Smooth muscle cell (in vitro differentiated cells): ENCODE results near the gene DGKH. TPM values are rescaled to one million over a fixed set of nuclear protein-coding genes. Genes with fewer than 3 reads are reported as not detected.

Source experiments
- DNase-seq: peaks from one replicate; lab custom pipeline; 2025; ENCODE audit not compliant: unreplicated experiment; lab: John Stamatoyannopoulos, UW
- H2AFZ ChIP-seq: fragments of 200-600 bp; sonication (generic); 2 replicates; pipeline ENCODE4 v1.6.0; 2016; ENCODE audit warnings: antibody characterized with exemption, low read depth, mild to moderate bottlenecking
- H3F3A ChIP-seq: fragments of 200-600 bp; sonication (generic); 2 replicates; pipeline ENCODE4 v1.6.0; 2017; ENCODE audit warnings: antibody characterized with exemption, low read depth
- H3K27ac ChIP-seq: fragments of 200-600 bp; sonication (generic); 2 replicates; pipeline ENCODE4 v1.5.1; 2016; ENCODE audit warnings: low read depth, mild to moderate bottlenecking
- H3K27me3 ChIP-seq: fragments of 200-600 bp; sonication (generic); 2 replicates; pipeline ENCODE4 v1.6.1; 2016; ENCODE audit warnings: low read depth, mild to moderate bottlenecking
- H3K36me3 ChIP-seq: fragments of 200-600 bp; sonication (generic); 2 replicates; pipeline ENCODE4 v1.5.1; 2016; ENCODE audit warnings: low read depth
- H3K4me1 ChIP-seq: fragments of 200-600 bp; sonication (generic); 2 replicates; pipeline ENCODE4 v1.5.1; 2016; ENCODE audit warnings: low read depth
- H3K4me2 ChIP-seq: fragments of 200-600 bp; sonication (generic); 2 replicates; pipeline ENCODE4 v1.6.0; 2016; ENCODE audit warnings: mild to moderate bottlenecking
- H3K4me3 ChIP-seq: fragments of 200-600 bp; sonication (generic); 2 replicates; pipeline ENCODE4 v1.5.1; 2016; ENCODE audit warnings: mild to moderate bottlenecking
- H3K79me2 ChIP-seq: fragments of 200-600 bp; sonication (generic); 2 replicates; pipeline ENCODE4 v1.6.0; 2016; ENCODE audit warnings: low read depth, mild to moderate bottlenecking
- H3K9ac ChIP-seq: fragments of 200-600 bp; sonication (generic); 2 replicates; pipeline ENCODE4 v1.6.0; 2016; ENCODE audit warnings: low read depth
- H3K9me3 ChIP-seq: fragments of 200-600 bp; sonication (generic); replicated peaks from 2 replicates; pipeline ENCODE4 v1.5.1; 2016; ENCODE audit warnings: low read depth
- H4K20me1 ChIP-seq: fragments of 200-600 bp; sonication (generic); 2 replicates; pipeline ENCODE4 v1.6.0; 2016; ENCODE audit warnings: low read depth
- WGBS: methylation state at CpG from one replicate; pipeline ENCODE4 v1.1.7; 2016; ENCODE audit warnings: low lambda C conversion rate; 5-methylcytosine and 5-hydroxymethylcytosine counted together
- polyA plus RNA-seq: library from polyadenylated mRNA; unstranded; fragments of >200 nt; fragmentation: Nextera tagmentation; extraction: Ambion mirVana; gene quantifications from 2 replicates; pipeline ENCODE4 v1.2.1, GENCODE V29; 2016
- total RNA-seq: library from RNA; depleted of rRNA; stranded (reverse); fragments of >200 nt; gene quantifications from 2 replicates; pipeline ENCODE4 v1.2.3, GENCODE V29; 2014
- TF ChIP-seq, protein P1 (sequence below): fragments of 200-600 bp; sonication (generic); IDR thresholded peaks from 2 replicates; pipeline ENCODE4 v1.5.1; 2017; ENCODE audit warnings: borderline replicate concordance, mild to moderate bottlenecking, antibody characterized with exemption; ENCODE audit not compliant: insufficient read depth, poor library complexity, severe bottlenecking

Gene DGKH
- total and polyA plus RNA-seq, 2 experiments from 2014 or later, result 1.3 to 6.8 TPM

GRCh38 chr13:42047561-42048341 lies 697 bp upstream of the DGKH start:
- Histone ChIP-seq H3K4me2 (peak overlapping the region; percentile 82), H3K4me3 (peak overlapping the region; percentile 99), H3K27me3 (no peaks in the 10 kb centered on the region), H2AFZ (peak overlapping the region; percentile 50), H3K79me2 (peaks cover 16% of the 10 kb centered on the region), H3K4me1 (peaks cover 8% of the 10 kb centered on the region), H3K9ac (no peak overlapping the region), H3F3A (peaks cover 7% of the 10 kb centered on the region), H3K9me3 (no peaks in the 10 kb centered on the region), H4K20me1 (peaks cover 3% of the 10 kb centered on the region), H3K36me3 (no peaks in the 10 kb centered on the region), H3K27ac (no peak overlapping the region)
- WGBS, result 2% methylated on average over 46 of the region's 50 CpGs
- DNase-seq, result no peak
- TF ChIP-seq, protein P1, sequence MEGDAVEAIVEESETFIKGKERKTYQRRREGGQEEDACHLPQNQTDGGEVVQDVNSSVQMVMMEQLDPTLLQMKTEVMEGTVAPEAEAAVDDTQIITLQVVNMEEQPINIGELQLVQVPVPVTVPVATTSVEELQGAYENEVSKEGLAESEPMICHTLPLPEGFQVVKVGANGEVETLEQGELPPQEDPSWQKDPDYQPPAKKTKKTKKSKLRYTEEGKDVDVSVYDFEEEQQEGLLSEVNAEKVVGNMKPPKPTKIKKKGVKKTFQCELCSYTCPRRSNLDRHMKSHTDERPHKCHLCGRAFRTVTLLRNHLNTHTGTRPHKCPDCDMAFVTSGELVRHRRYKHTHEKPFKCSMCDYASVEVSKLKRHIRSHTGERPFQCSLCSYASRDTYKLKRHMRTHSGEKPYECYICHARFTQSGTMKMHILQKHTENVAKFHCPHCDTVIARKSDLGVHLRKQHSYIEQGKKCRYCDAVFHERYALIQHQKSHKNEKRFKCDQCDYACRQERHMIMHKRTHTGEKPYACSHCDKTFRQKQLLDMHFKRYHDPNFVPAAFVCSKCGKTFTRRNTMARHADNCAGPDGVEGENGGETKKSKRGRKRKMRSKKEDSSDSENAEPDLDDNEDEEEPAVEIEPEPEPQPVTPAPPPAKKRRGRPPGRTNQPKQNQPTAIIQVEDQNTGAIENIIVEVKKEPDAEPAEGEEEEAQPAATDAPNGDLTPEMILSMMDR, result no peak

DNA sequence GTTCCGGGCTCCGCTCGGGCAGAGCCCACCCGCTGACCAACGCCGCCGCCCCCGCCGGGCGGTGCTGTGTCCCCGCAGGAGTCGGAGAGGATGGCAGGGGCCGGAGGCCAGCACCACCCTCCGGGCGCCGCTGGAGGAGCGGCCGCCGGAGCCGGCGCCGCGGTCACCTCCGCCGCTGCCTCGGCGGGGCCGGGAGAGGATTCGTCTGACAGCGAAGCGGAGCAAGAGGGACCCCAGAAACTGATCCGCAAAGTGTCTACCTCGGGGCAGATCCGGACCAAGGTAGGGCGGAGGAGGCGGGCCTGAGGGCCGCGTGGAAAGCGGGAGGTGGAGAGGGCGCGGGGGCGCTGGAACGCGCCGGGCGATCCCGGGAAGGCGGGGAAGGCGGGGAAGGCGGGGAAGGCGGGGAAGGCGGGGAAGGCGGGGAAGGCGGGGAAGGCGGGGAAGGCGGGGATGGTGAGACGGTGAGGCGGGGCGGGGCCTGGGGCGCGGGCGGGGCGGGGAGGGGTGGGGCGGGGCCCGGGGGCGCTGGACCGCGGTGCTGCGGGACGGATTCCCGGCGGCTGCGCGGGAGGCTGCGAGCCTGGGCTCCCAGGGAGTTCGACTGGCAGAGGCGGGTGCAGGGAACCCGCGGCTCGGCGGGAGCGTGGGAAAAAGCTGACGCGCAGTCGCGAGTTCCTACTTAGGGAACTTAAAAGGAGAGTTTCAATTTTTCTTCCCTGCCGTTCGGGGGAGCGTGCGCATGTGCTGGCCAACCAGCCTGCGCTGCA lies 421 bp downstream of the DGKH start:
- Histone ChIP-seq H4K20me1 (peaks cover 3% of the 10 kb centered on the region), H2AFZ (peak overlapping the region; percentile 82), H3K4me2 (peak overlapping the region; percentile 82), H3K9me3 (no peaks in the 10 kb centered on the region), H3F3A (peaks cover 7% of the 10 kb centered on the region), H3K27ac (peak overlapping the region; percentile 46), H3K79me2 (peaks cover 16% of the 10 kb centered on the region), H3K4me1 (peaks cover 8% of the 10 kb centered on the region), H3K36me3 (no peaks in the 10 kb centered on the region), H3K27me3 (no peaks in the 10 kb centered on the region), H3K9ac (peak overlapping the region; percentile 69), H3K4me3 (peak overlapping the region; percentile 99)
- DNase-seq, result peak; percentile 53
- TF ChIP-seq, protein P1, result no peak
- WGBS, result 1% methylated on average over 43 of the region's 91 CpGs

GRCh38 chr13:42049454-42049813 lies 986 bp downstream of the DGKH start:
- no peaks in the 10 kb centered on the region for H3K27me3 ChIP-seq
- peaks cover 7% of the 10 kb centered on the region for H3F3A ChIP-seq
- peak overlapping the region; percentile 82 for H3K4me2 ChIP-seq
- no peak for DNase-seq
- H3K36me3 ChIP-seq, result no peaks in the 10 kb centered on the region
- TF ChIP-seq, protein P1, result no peak
- 10% methylated on average over 11 of the region's 11 CpGs for WGBS
- H3K79me2 ChIP-seq, result peaks cover 14% of the 10 kb centered on the region
- peaks cover 8% of the 10 kb centered on the region for H3K4me1 ChIP-seq
- no peaks in the 10 kb centered on the region for H3K9me3 ChIP-seq
- H3K27ac ChIP-seq, result no peak overlapping the region
- H3K9ac ChIP-seq, result no peak overlapping the region
- peak overlapping the region; percentile 99 for H3K4me3 ChIP-seq
- peak overlapping the region; percentile 82 for H2AFZ ChIP-seq
- peaks cover 6% of the 10 kb centered on the region for H4K20me1 ChIP-seq
